Activated CD4-positive, alpha-beta T cell treated with anti-CD3 and anti-CD28 coated beads, Interleukin-2, amount 10 ng/mL, durations not matched to agents 24 days and 14 days (primary cell): Measurements from ENCODE around the gene HIVEP1. TPM values are rescaled to one million over a fixed set of nuclear protein-coding genes. Genes with fewer than 3 reads are reported as not detected.

ENCODE experiments used
- DNase-seq: peaks from one replicate; pipeline ENCODE4 v3.0.0; 2022
- H3K27ac Mint-ChIP-seq: one replicate; pipeline ENCODE4 v1.8.0; 2022; ENCODE audit warnings: mild to moderate bottlenecking, mixed read lengths
- H3K27me3 Mint-ChIP-seq: one replicate; pipeline ENCODE4 v1.8.0; 2022; ENCODE audit warnings: mixed read lengths
- H3K36me3 Mint-ChIP-seq: one replicate; pipeline ENCODE4 v1.8.0; 2022; ENCODE audit warnings: low read depth, mild to moderate bottlenecking, mixed read lengths
- H3K4me1 Mint-ChIP-seq: one replicate; pipeline ENCODE4 v1.8.0; 2021; ENCODE audit warnings: mixed read lengths
- H3K4me3 Mint-ChIP-seq: one replicate; pipeline ENCODE4 v1.8.0; 2022; ENCODE audit warnings: mild to moderate bottlenecking, moderate library complexity, mixed read lengths
- H3K9me3 Mint-ChIP-seq: one replicate; pipeline ENCODE4 v1.8.0; 2021; ENCODE audit warnings: mixed read lengths
- intact Hi-C: fragments of 100-400 bp; cut with micrococcal nuclease; formaldehyde crosslinking; loops from one replicate; pipeline ENCODE4 v1.15.1; 2023
- total RNA-seq: library from RNA; stranded (reverse); gene quantifications from 2 replicates; pipeline ENCODE4 v1.2.3, GENCODE V29; 2022

Gene HIVEP1
- total RNA-seq = 55.3 and 57.6 TPM in 2 replicates

GRCh38 chr6:12012038-12012557 is at the start of gene HIVEP1:
Gene HIVEP1 (plus strand): TSS chr6:12012312. CDS start chr6:12015629, 3,317 bp downstream.
- Mint-ChIP-seq H3K4me3 (peak within 1 kb of the TSS; percentile 96), H3K27ac (peak within 1 kb of the TSS; percentile 99), H3K36me3 (peaks cover 46% of the 10 kb centered on the region), H3K4me1 (peaks cover 50% of the 10 kb centered on the region), H3K9me3 (peaks cover 5% of the 10 kb centered on the region), H3K27me3 (no peaks in the 10 kb centered on the region)
- intact Hi-C loops = loop anchor here (5.0 to 10.0 kb wide), 2 partner anchors 187 to 1290 kb away; partner anchors contain the start of gene TMEM14C
- no peak for DNase-seq

GRCh38 chr6:11963756-11964500 is 48.2 kb upstream of the HIVEP1 start:
- no peak overlapping the region for H3K4me3 Mint-ChIP-seq
- H3K27ac Mint-ChIP-seq = no peak overlapping the region

GRCh38 chr6:11964729-11965335 is 47.3 kb upstream of the HIVEP1 start:
- Mint-ChIP-seq H3K27me3 (no peaks in the 10 kb centered on the region), H3K9me3 (peaks cover 8% of the 10 kb centered on the region), H3K4me3 (no peak overlapping the region), H3K27ac (no peak overlapping the region), H3K4me1 (no peaks in the 10 kb centered on the region), H3K36me3 (no peaks in the 10 kb centered on the region)
- no peak for DNase-seq
- intact Hi-C loops = no loop called here

More at GRCh38 chr6:11963756-11964500, 48.2 kb upstream of the HIVEP1 start:
- H3K9me3 Mint-ChIP-seq = peaks cover 14% of the 10 kb centered on the region
- DNase-seq = no peak
- peaks cover 4% of the 10 kb centered on the region for H3K27me3 Mint-ChIP-seq
- H3K36me3 Mint-ChIP-seq = no peaks in the 10 kb centered on the region
- intact Hi-C loops = no loop called here
- H3K4me1 Mint-ChIP-seq = no peaks in the 10 kb centered on the region

- H3K27me3 Mint-ChIP-seq = no peaks in the 10 kb centered on the region
- no peak overlapping the region for H3K27ac Mint-ChIP-seq
- H3K9me3 Mint-ChIP-seq = peaks cover 8% of the 10 kb centered on the region
- H3K36me3 Mint-ChIP-seq = no peaks in the 10 kb centered on the region
- intact Hi-C loops = no loop called here
- no peaks in the 10 kb centered on the region for H3K4me1 Mint-ChIP-seq
- no peak for DNase-seq
- no peak overlapping the region for H3K4me3 Mint-ChIP-seq
Observed at GRCh38 chr6:11965499-11965898, 46.6 kb upstream of the HIVEP1 start.

- intact Hi-C loops = no loop called here
- no peak for DNase-seq
- Mint-ChIP-seq H3K27ac (no peak overlapping the region), H3K4me3 (no peak overlapping the region), H3K27me3 (no peaks in the 10 kb centered on the region), H3K36me3 (no peaks in the 10 kb centered on the region), H3K9me3 (peaks cover 4% of the 10 kb centered on the region), H3K4me1 (peaks cover 2% of the 10 kb centered on the region)
Observed at GRCh38 chr6:11968241-11968806, 43.8 kb upstream of the HIVEP1 start.

GRCh38 chr6:11969092-11969491 is 43.0 kb upstream of the HIVEP1 start:
- peaks cover 2% of the 10 kb centered on the region for H3K4me1 Mint-ChIP-seq
- DNase-seq = no peak
- H3K4me3 Mint-ChIP-seq = no peak overlapping the region
- H3K36me3 Mint-ChIP-seq = no peaks in the 10 kb centered on the region
- intact Hi-C loops = no loop called here
- no peaks in the 10 kb centered on the region for H3K27me3 Mint-ChIP-seq
- H3K27ac Mint-ChIP-seq = no peak overlapping the region
- peaks cover 7% of the 10 kb centered on the region for H3K9me3 Mint-ChIP-seq

- intact Hi-C loops = no loop called here
- peaks cover 9% of the 10 kb centered on the region for H3K9me3 Mint-ChIP-seq
- H3K27me3 Mint-ChIP-seq = no peaks in the 10 kb centered on the region
- no peak overlapping the region for H3K27ac Mint-ChIP-seq
- no peak for DNase-seq
- no peaks in the 10 kb centered on the region for H3K36me3 Mint-ChIP-seq
- no peak overlapping the region for H3K4me3 Mint-ChIP-seq
- H3K4me1 Mint-ChIP-seq = peaks cover 2% of the 10 kb centered on the region
Observed at GRCh38 chr6:11970114-11970513, 42.0 kb upstream of the HIVEP1 start.

- no peak for DNase-seq
- H3K36me3 Mint-ChIP-seq = no peaks in the 10 kb centered on the region
- no peak overlapping the region for H3K27ac Mint-ChIP-seq
- H3K4me3 Mint-ChIP-seq = no peak overlapping the region
- peaks cover 6% of the 10 kb centered on the region for H3K9me3 Mint-ChIP-seq
- intact Hi-C loops = no loop called here
- H3K4me1 Mint-ChIP-seq = peaks cover 7% of the 10 kb centered on the region
- no peaks in the 10 kb centered on the region for H3K27me3 Mint-ChIP-seq
Observed at GRCh38 chr6:11971154-11971553, 41.0 kb upstream of the HIVEP1 start.

GRCh38 chr6:11972270-11972669 is 39.8 kb upstream of the HIVEP1 start:
- H3K36me3 Mint-ChIP-seq = no peaks in the 10 kb centered on the region

GRCh38 chr6:11972806-11973205 is 39.3 kb upstream of the HIVEP1 start:
- Mint-ChIP-seq H3K4me1 (peaks cover 14% of the 10 kb centered on the region), H3K27ac (no peak overlapping the region), H3K36me3 (no peaks in the 10 kb centered on the region), H3K9me3 (peaks cover 6% of the 10 kb centered on the region), H3K4me3 (no peak overlapping the region), H3K27me3 (no peaks in the 10 kb centered on the region)
- no peak for DNase-seq
- intact Hi-C loops = no loop called here

More at GRCh38 chr6:11972270-11972669, 39.8 kb upstream of the HIVEP1 start:
- no peak overlapping the region for H3K4me3 Mint-ChIP-seq
- H3K9me3 Mint-ChIP-seq = peaks cover 6% of the 10 kb centered on the region
- peaks cover 14% of the 10 kb centered on the region for H3K4me1 Mint-ChIP-seq
- no peak overlapping the region for H3K27ac Mint-ChIP-seq
- no peaks in the 10 kb centered on the region for H3K27me3 Mint-ChIP-seq
- DNase-seq = no peak
- intact Hi-C loops = no loop called here

GRCh38 chr6:11973238-11973637 is 38.9 kb upstream of the HIVEP1 start:
- H3K9me3 Mint-ChIP-seq = peaks cover 6% of the 10 kb centered on the region
- no peak for DNase-seq
- intact Hi-C loops = no loop called here
- H3K27ac Mint-ChIP-seq = no peak overlapping the region
- no peak overlapping the region for H3K4me3 Mint-ChIP-seq
- peaks cover 15% of the 10 kb centered on the region for H3K4me1 Mint-ChIP-seq
- H3K36me3 Mint-ChIP-seq = no peaks in the 10 kb centered on the region
- H3K27me3 Mint-ChIP-seq = no peaks in the 10 kb centered on the region

GRCh38 chr6:11974089-11974488 is 38.0 kb upstream of the HIVEP1 start:
- H3K36me3 Mint-ChIP-seq = no peaks in the 10 kb centered on the region
- H3K27ac Mint-ChIP-seq = no peak overlapping the region
- H3K4me3 Mint-ChIP-seq = no peak overlapping the region
- H3K27me3 Mint-ChIP-seq = no peaks in the 10 kb centered on the region
- peaks cover 17% of the 10 kb centered on the region for H3K4me1 Mint-ChIP-seq
- intact Hi-C loops = loop anchor here (2.0 kb wide), 1 partner anchor 35 kb away; no protein-coding TSS in a partner anchor
- H3K9me3 Mint-ChIP-seq = peaks cover 6% of the 10 kb centered on the region
- DNase-seq = no peak

- intact Hi-C loops = loop anchor here (2.0 kb wide), 1 partner anchor 33 kb away; no protein-coding TSS in a partner anchor
- Mint-ChIP-seq H3K4me1 (peaks cover 17% of the 10 kb centered on the region), H3K27me3 (peaks cover under 1% of the 10 kb centered on the region), H3K36me3 (no peaks in the 10 kb centered on the region), H3K27ac (peak overlapping the region; percentile 5), H3K4me3 (peak overlapping the region; percentile 3), H3K9me3 (peaks cover 6% of the 10 kb centered on the region)
- DNase-seq = peak; percentile 76
Observed at GRCh38 chr6:11975353-11975977, 36.6 kb upstream of the HIVEP1 start.
